ENCODE data around the gene ITM2C.

- no peak for TF ChIP-seq CTCF (tag by site-specific recombination; IDR thresholded peaks at IDR 0.05)
- TF ChIP-seq ZNF433 (tag by site-specific recombination; IDR thresholded peaks at IDR 0.05; ENCODE audit: low read depth) = no peak
- no peak for TF ChIP-seq ZNF140 (tag by site-specific recombination; IDR thresholded peaks at IDR 0.05)
- no peak for TF ChIP-seq PBX3 (CRISPR knock-in tag; IDR thresholded peaks at IDR 0.05)
- no peak for TF ChIP-seq ATF2 (tag by site-specific recombination; IDR thresholded peaks at IDR 0.05; ENCODE audit: low read depth)
- no peak for TF ChIP-seq KLF16 (tag by site-specific recombination; IDR thresholded peaks at IDR 0.05)
- TF ChIP-seq ZBTB1 (tag by site-specific recombination; IDR thresholded peaks at IDR 0.05) = no peak
These were observed 34.8 kb upstream of the ITM2C start for GRCh38 chr2:230829959-230830358.

Data from HEK293 (cell line).